ENCODE data around the gene PLA1A. TPM values are rescaled to one million over a fixed set of nuclear protein-coding genes. Genes with fewer than 3 reads are reported as not detected.

The PLA1A gene
- total and polyA plus RNA-seq, 2 experiments from 2014 or later = not detected

GRCh38 chr3:119611664-119612063 is 14.0 kb downstream of the PLA1A start:
- Histone ChIP-seq H3K79me2 (ENCODE audit: insufficient read depth) (no peaks in the 10 kb centered on the region), H2AFZ (no peak overlapping the region), H3K36me3 (ENCODE audit: low read depth) (no peaks in the 10 kb centered on the region), H3F3A (ENCODE audit: insufficient read depth) (no peaks in the 10 kb centered on the region), H3K27ac (no peak overlapping the region), H3K4me1 (ENCODE audit: insufficient read depth) (no peaks in the 10 kb centered on the region), H3K9me2 (ENCODE audit: insufficient read depth) (no peaks in the 10 kb centered on the region), H3K9ac (no peak overlapping the region), H3K27me3 (replicated peaks; ENCODE audit: insufficient read depth) (no peaks in the 10 kb centered on the region), H3K4me3 (no peak overlapping the region), H3K9me3 (ENCODE audit: low read depth) (no peaks in the 10 kb centered on the region), H4K20me1 (ENCODE audit: insufficient read depth) (no peaks in the 10 kb centered on the region), H3K4me2 (ENCODE audit: unreplicated experiment) (no peak overlapping the region)
- DNase-seq = no peak
- TF ChIP-seq EZH2 (IDR thresholded peaks at IDR 0.05; ENCODE audit: insufficient read depth, poor library complexity, severe bottlenecking) = no peak
- TF ChIP-seq EZH2phosphoT487 (IDR thresholded peaks at IDR 0.05; ENCODE audit: insufficient read depth, low read depth) = no peak
- in situ Hi-C loops (cut with MboI) = no loop called here
- WGBS, 2 experiments (ENCODE audit: low coverage in 1 of 2, low lambda C conversion rate in 2 of 2, missing lambda C conversion rate in 2 of 2) = 84 to 86% methylated on average over 1 of the region's 1 CpG

GRCh38 chr3:119613201-119613600 is 15.5 kb downstream of the PLA1A start:
- Histone ChIP-seq H3F3A (ENCODE audit: insufficient read depth) (no peaks in the 10 kb centered on the region), H3K4me2 (ENCODE audit: unreplicated experiment) (no peak overlapping the region), H3K9me2 (ENCODE audit: insufficient read depth) (no peaks in the 10 kb centered on the region), H4K20me1 (ENCODE audit: insufficient read depth) (no peaks in the 10 kb centered on the region), H3K79me2 (ENCODE audit: insufficient read depth) (no peaks in the 10 kb centered on the region), H3K4me3 (no peak overlapping the region), H3K36me3 (ENCODE audit: low read depth) (no peaks in the 10 kb centered on the region), H3K4me1 (ENCODE audit: insufficient read depth) (no peaks in the 10 kb centered on the region), H3K27me3 (replicated peaks; ENCODE audit: insufficient read depth) (no peaks in the 10 kb centered on the region), H3K27ac (no peak overlapping the region), H3K9me3 (ENCODE audit: low read depth) (no peaks in the 10 kb centered on the region), H2AFZ (no peak overlapping the region), H3K9ac (no peak overlapping the region)
- TF ChIP-seq EZH2 (IDR thresholded peaks at IDR 0.05; ENCODE audit: insufficient read depth, poor library complexity, severe bottlenecking) (no peak), EZH2phosphoT487 (IDR thresholded peaks at IDR 0.05; ENCODE audit: insufficient read depth, low read depth) (no peak)
- no peak for DNase-seq
- in situ Hi-C loops (cut with MboI) = no loop called here
- 64 to 81% methylated on average over 1 of the region's 1 CpG for WGBS, 2 experiments (ENCODE audit: low coverage in 1 of 2, low lambda C conversion rate in 2 of 2, missing lambda C conversion rate in 2 of 2)

GRCh38 chr3:119613872-119614271 is 16.2 kb downstream of the PLA1A start:
- Histone ChIP-seq H3F3A (ENCODE audit: insufficient read depth) (no peaks in the 10 kb centered on the region), H3K36me3 (ENCODE audit: low read depth) (no peaks in the 10 kb centered on the region), H3K9ac (no peak overlapping the region), H3K4me1 (ENCODE audit: insufficient read depth) (no peaks in the 10 kb centered on the region), H3K27me3 (replicated peaks; ENCODE audit: insufficient read depth) (no peaks in the 10 kb centered on the region), H2AFZ (no peak overlapping the region), H3K9me3 (ENCODE audit: low read depth) (no peaks in the 10 kb centered on the region), H3K27ac (no peak overlapping the region), H3K4me3 (no peak overlapping the region), H3K9me2 (ENCODE audit: insufficient read depth) (no peaks in the 10 kb centered on the region), H3K4me2 (ENCODE audit: unreplicated experiment) (no peak overlapping the region), H4K20me1 (ENCODE audit: insufficient read depth) (no peaks in the 10 kb centered on the region), H3K79me2 (ENCODE audit: insufficient read depth) (no peaks in the 10 kb centered on the region)
- TF ChIP-seq EZH2 (IDR thresholded peaks at IDR 0.05; ENCODE audit: insufficient read depth, poor library complexity, severe bottlenecking) (no peak), EZH2phosphoT487 (IDR thresholded peaks at IDR 0.05; ENCODE audit: insufficient read depth, low read depth) (no peak)
- in situ Hi-C loops (cut with MboI) = no loop called here
- no peak for DNase-seq
- WGBS, 2 experiments (ENCODE audit: low coverage in 1 of 2, low lambda C conversion rate in 2 of 2, missing lambda C conversion rate in 2 of 2) = 62 to 68% methylated on average over 4 of the region's 4 CpGs

GRCh38 chr3:119616056-119616455 is 18.4 kb downstream of the PLA1A start:
- in situ Hi-C loops (cut with MboI) = no loop called here
- 81 to 82% methylated on average over 4 of the region's 4 CpGs for WGBS, 2 experiments (ENCODE audit: low coverage in 1 of 2, low lambda C conversion rate in 2 of 2, missing lambda C conversion rate in 2 of 2)
- TF ChIP-seq EZH2 (IDR thresholded peaks at IDR 0.05; ENCODE audit: insufficient read depth, poor library complexity, severe bottlenecking) (no peak), EZH2phosphoT487 (IDR thresholded peaks at IDR 0.05; ENCODE audit: insufficient read depth, low read depth) (no peak)

GRCh38 chr3:119619094-119619493 is 21.4 kb downstream of the PLA1A start:
- in situ Hi-C loops (cut with MboI) = no loop called here
- no peaks in the 10 kb centered on the region for H3K9me3 ChIP-seq (ENCODE audit: low read depth)
- TF ChIP-seq EZH2phosphoT487 (IDR thresholded peaks at IDR 0.05; ENCODE audit: insufficient read depth, low read depth) (no peak), EZH2 (IDR thresholded peaks at IDR 0.05; ENCODE audit: insufficient read depth, poor library complexity, severe bottlenecking) (no peak)
- no peaks in the 10 kb centered on the region for H3K4me1 ChIP-seq (ENCODE audit: insufficient read depth)
- H3K36me3 ChIP-seq (ENCODE audit: low read depth) = no peaks in the 10 kb centered on the region
- no peaks in the 10 kb centered on the region for H4K20me1 ChIP-seq (ENCODE audit: insufficient read depth)
- no peaks in the 10 kb centered on the region for H3F3A ChIP-seq (ENCODE audit: insufficient read depth)
- no peaks in the 10 kb centered on the region for H3K79me2 ChIP-seq (ENCODE audit: insufficient read depth)
- no peak overlapping the region for H3K9ac ChIP-seq
- H3K4me3 ChIP-seq = no peak overlapping the region
- no peak overlapping the region for H2AFZ ChIP-seq
- H3K4me2 ChIP-seq (ENCODE audit: unreplicated experiment) = no peak overlapping the region
- 52 to 57% methylated on average over 7 of the region's 7 CpGs for WGBS, 2 experiments (ENCODE audit: low coverage in 1 of 2, low lambda C conversion rate in 2 of 2, missing lambda C conversion rate in 2 of 2)
- no peak for DNase-seq
- no peaks in the 10 kb centered on the region for H3K27me3 ChIP-seq (replicated peaks; ENCODE audit: insufficient read depth)
- no peak overlapping the region for H3K27ac ChIP-seq
- H3K9me2 ChIP-seq (ENCODE audit: insufficient read depth) = no peaks in the 10 kb centered on the region

More at GRCh38 chr3:119616056-119616455, 18.4 kb downstream of the PLA1A start:
- no peaks in the 10 kb centered on the region for H3K9me2 ChIP-seq (ENCODE audit: insufficient read depth)
- no peak overlapping the region for H3K9ac ChIP-seq
- H3K4me2 ChIP-seq (ENCODE audit: unreplicated experiment) = no peak overlapping the region
- H3K27ac ChIP-seq = no peak overlapping the region
- H3K9me3 ChIP-seq (ENCODE audit: low read depth) = no peaks in the 10 kb centered on the region
- H3F3A ChIP-seq (ENCODE audit: insufficient read depth) = no peaks in the 10 kb centered on the region
- no peaks in the 10 kb centered on the region for H3K79me2 ChIP-seq (ENCODE audit: insufficient read depth)
- H3K4me3 ChIP-seq = no peak overlapping the region
- no peaks in the 10 kb centered on the region for H3K27me3 ChIP-seq (replicated peaks; ENCODE audit: insufficient read depth)
- no peak for DNase-seq
- no peaks in the 10 kb centered on the region for H4K20me1 ChIP-seq (ENCODE audit: insufficient read depth)
- no peak overlapping the region for H2AFZ ChIP-seq
- H3K36me3 ChIP-seq (ENCODE audit: low read depth) = no peaks in the 10 kb centered on the region
- no peaks in the 10 kb centered on the region for H3K4me1 ChIP-seq (ENCODE audit: insufficient read depth)

Data from GM23248 (cell line).